ENCODE data around the gene MOCS1. TPM values are rescaled to one million over a fixed set of nuclear protein-coding genes. Genes with fewer than 3 reads are reported as not detected.

The MOCS1 gene
- polyA plus RNA-seq, 12 donors, result 3.6 to 8.3 (median 5.4) TPM; not detected in 1

DNA sequence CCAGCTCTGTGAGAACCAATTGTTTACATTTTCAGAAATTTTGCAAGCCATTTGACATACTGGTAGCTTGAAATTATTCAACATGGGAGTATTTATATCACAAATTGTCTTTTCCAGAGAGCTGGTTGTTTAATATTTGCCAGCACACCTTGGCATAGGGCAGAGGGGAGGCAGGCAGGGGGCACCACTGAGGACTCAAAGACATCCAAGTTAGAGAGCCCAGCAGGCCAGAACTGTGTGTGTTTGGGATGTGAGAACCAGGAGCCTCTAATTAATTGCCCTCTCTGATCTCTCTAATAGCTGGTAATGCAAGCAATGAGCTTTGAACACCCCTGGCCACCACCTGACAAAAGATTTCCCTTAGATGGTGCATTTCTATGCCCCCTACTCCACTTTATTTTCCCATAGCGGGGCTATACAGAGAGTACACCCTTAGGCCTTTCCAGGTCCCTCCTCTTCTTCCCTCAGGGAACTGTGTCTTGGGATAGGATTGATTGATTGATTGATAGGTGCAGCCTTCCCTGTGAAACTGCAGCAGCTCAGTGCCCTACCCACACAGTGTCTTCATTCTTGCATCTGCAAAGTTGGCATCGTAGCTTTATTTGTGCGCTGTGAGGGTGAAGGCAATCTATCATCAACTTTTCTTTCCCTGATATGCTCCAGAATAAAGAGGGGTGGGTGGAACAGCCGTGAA, 29.2 kb downstream of the MOCS1 start:
- no peak for DNase-seq

DNA sequence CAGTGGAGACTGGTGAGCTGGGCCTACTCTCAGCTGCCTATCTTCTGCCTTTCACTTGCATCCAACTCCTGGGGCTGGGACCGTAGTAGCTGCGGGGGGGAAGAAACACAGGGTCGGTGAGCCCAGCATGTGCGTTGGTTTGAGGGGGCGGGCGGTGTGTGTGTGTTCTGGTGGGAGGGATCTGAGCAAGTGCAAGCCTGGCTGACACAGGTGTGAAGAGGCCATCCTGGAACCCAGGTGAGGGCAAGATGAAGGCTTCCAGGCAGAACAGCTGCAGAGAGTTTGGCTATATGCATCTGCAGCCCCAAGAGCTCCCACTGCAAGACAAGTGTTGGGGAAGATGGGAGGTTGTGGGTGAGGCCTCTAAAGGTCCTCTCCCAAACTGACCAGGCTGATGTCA, 30.6 kb downstream of the MOCS1 start:
- no peak for DNase-seq

GRCh38 chr6:39902786-39903465, 31.3 kb downstream of the MOCS1 start:
- DNase-seq, result no peak

GRCh38 chr6:39902136-39902535, 32.1 kb downstream of the MOCS1 start:
- DNase-seq, result no peak

- DNase-seq, result no peak
These were observed 32.6 kb downstream of the MOCS1 start for GRCh38 chr6:39901670-39902069.

DNA sequence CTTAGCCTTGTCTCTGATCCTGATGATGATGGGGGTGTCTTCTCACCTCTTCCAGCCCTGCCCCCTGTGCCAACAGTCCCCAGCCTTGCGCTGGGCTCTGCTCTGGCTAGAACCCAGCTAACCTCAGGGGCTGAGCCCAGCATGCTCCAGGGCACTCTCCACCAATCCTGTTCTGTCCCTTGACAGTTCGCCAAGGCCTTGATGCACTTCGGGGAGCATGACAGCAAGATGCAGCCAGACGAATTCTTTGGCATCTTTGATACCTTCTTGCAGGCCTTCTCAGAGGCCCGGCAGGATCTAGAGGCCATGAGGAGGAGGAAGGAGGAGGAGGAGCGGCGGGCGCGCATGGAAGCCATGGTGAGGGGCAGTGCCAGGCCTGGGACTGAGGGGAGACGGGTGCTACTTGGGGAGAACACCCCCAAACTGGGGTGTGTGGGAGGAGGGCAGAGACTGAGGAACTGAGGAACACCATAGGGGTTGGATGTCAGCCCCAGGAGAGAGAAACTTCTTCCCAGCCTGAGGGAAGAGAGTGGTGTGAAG, 33.1 kb downstream of the MOCS1 start:
- DNase-seq, result no peak

GRCh38 chr6:39899554-39900295, 34.5 kb downstream of the MOCS1 start:
- no peak for DNase-seq

GRCh38 chr6:39898625-39899024, 35.6 kb downstream of the MOCS1 start:
- DNase-seq, result no peak

- no peak for DNase-seq
These were observed 36.6 kb downstream of the MOCS1 start for GRCh38 chr6:39897698-39898097.

GRCh38 chr6:39896701-39897100, 37.6 kb downstream of the MOCS1 start:
- DNase-seq, result no peak

- no peak for DNase-seq
These were observed 41.0 kb downstream of the MOCS1 start for GRCh38 chr6:39893286-39893685.

GRCh38 chr6:39892490-39893129, 41.7 kb downstream of the MOCS1 start:
- DNase-seq, result peak; percentile 54

GRCh38 chr6:39891976-39892375, 42.3 kb downstream of the MOCS1 start:
- DNase-seq, result no peak

- no peak for DNase-seq
These were observed 42.9 kb downstream of the MOCS1 start for GRCh38 chr6:39891353-39891752.

- no peak for DNase-seq
These were observed 45.0 kb downstream of the MOCS1 start for GRCh38 chr6:39889229-39889628.

- DNase-seq, result peak; percentile 58
These were observed 46.4 kb downstream of the MOCS1 start for GRCh38 chr6:39887692-39888450.

DNA sequence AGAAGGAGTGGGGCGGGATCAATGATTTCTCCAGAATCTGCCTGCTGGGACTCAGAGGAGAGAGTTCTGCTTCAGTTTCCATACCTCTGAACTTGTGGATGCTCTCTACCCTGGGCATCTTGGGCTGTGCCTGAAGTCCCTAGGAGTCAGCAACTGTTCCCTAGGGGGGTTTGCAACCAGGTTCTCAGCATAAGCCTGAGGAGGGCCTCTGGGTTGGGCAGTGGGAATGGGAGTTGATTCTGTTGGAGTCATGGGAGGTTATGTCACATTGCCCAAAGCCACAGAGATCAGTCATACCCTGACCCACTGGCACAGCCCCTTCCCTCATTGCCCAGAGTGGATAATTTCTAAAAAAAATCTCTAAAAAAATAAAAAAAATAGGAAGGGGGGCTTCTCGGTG, 47.4 kb downstream of the MOCS1 start:
- no peak for DNase-seq

DNA sequence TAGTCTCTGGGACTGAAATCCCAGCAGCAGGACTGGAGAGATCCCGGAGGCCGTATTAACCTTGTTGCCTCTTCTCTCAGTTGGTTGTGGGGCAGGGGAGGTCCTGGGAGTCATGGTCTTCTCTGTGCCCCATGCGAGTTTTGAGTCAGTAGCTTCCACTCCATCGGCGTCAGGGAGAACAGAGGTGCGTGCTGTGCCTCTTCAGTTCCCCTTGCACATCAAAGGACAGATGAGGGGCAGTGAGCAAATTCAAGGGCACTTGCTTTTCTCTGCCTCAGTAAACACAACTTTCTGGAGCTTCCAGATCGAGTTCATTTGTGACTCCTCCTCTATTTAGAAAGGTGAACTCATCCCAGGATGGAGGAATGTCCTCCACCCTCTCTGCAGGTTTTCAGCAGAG, 48.6 kb downstream of the MOCS1 start:
- DNase-seq, result no peak

DNA sequence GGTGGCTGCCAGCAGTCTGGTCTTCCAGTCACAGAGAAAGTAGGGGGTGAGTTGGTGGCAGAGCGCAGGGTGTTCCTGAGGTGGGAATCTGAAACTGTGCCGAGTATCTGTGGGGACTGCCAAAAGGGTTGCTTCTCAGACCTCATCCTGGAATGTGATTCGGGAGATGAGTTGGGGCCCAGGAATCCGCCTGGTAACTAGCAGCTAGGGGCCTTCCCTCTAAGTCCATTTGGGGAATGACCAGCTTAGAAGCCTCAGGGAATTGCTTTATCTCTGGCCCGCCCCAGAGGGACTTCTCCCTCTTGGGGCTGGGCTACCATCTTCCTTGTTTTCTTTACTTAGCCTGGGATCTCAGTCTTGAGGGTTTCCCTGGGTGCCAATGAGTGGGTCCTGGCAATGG, 49.6 kb downstream of the MOCS1 start:
- DNase-seq, result no peak

GRCh38 chr6:39882531-39882899, 51.7 kb downstream of the MOCS1 start:
- DNase-seq, result peak; percentile 66

GRCh38 chr6:39881851-39882530, 52.3 kb downstream of the MOCS1 start:
- no peak for DNase-seq
